Endothelial cell of umbilical vein (primary cell): ENCODE measurements around the gene LRTM2.

Source experiments
- CTCF ChIP-seq, 2 donors: IDR thresholded peaks; 1 replicate in 1 of 2; 2 replicates in 1 of 2; pipeline ENCODE4 v1.5.1; 2011; ENCODE audit warnings: low read length in 2 of 2, mild to moderate bottlenecking in 2 of 2, moderate library complexity in 2 of 2, control low read depth in 1 of 2, inconsistent platforms in 1 of 2, low read depth in 1 of 2; ENCODE audit not compliant: insufficient read depth in 1 of 2; ENCODE audit errors: extremely low read depth in 1 of 2
- EZH2 ChIP-seq: IDR thresholded peaks from 2 replicates; pipeline ENCODE4 v1.6.1; 2012; ENCODE audit warnings: borderline replicate concordance, low read depth, mild to moderate bottlenecking, moderate library complexity, low read length, inconsistent platforms; ENCODE audit not compliant: severe bottlenecking
- FOS ChIP-seq: IDR thresholded peaks from 2 replicates; pipeline ENCODE4 v1.6.1; 2011; ENCODE audit warnings: mild to moderate bottlenecking, low read length, moderate library complexity, borderline replicate concordance; ENCODE audit not compliant: insufficient read depth
- GATA2 ChIP-seq: IDR thresholded peaks from 2 replicates; pipeline ENCODE4 v1.7.0; 2011; ENCODE audit warnings: low read depth, mild to moderate bottlenecking, moderate library complexity, mixed read lengths, low read length; ENCODE audit not compliant: insufficient read length, insufficient read depth
- JUN ChIP-seq: IDR thresholded peaks from 2 replicates; pipeline ENCODE4 v1.6.1; 2011; ENCODE audit warnings: borderline replicate concordance, low read depth; ENCODE audit not compliant: insufficient read length, insufficient read depth
- MAX ChIP-seq: IDR thresholded peaks from 2 replicates; pipeline ENCODE4 v1.6.1; 2011; ENCODE audit not compliant: insufficient read depth, insufficient read length
- MYC ChIP-seq: IDR thresholded peaks from one replicate; pipeline ENCODE4 v1.6.1; 2011; ENCODE audit warnings: mild to moderate bottlenecking, low read depth, low read length
- POLR2A ChIP-seq: IDR thresholded peaks from 2 replicates; pipeline ENCODE4 v1.6.1; 2012; ENCODE audit warnings: low read depth, mild to moderate bottlenecking, control low read depth, low read length
- POLR2AphosphoS5 ChIP-seq: IDR thresholded peaks from 2 replicates; pipeline ENCODE4 v1.6.1; 2012; ENCODE audit warnings: low read depth, mild to moderate bottlenecking, control low read depth, low read length, moderate library complexity; ENCODE audit not compliant: insufficient read depth

- TF ChIP-seq FOS (no peak), CTCF (IDR thresholded peaks at IDR 0.05; ENCODE audit: extremely low read depth in 1 of 2, insufficient read depth in 1 of 2, low read depth in 1 of 2, low read length in 2 of 2) (no peak), EZH2 (no peak), POLR2AphosphoS5 (no peak), JUN (no peak), POLR2A (no peak), GATA2 (no peak), MAX (no peak), MYC (no peak)
These were observed 62.6 kb downstream of the LRTM2 start for GRCh38 chr12:1882850-1883470.
